Measurements from ENCODE around the gene TACC2.
A peak's percentile ranks its signal among the peaks of the same experiment; 100 is the strongest.

The TACC2 gene

DNA sequence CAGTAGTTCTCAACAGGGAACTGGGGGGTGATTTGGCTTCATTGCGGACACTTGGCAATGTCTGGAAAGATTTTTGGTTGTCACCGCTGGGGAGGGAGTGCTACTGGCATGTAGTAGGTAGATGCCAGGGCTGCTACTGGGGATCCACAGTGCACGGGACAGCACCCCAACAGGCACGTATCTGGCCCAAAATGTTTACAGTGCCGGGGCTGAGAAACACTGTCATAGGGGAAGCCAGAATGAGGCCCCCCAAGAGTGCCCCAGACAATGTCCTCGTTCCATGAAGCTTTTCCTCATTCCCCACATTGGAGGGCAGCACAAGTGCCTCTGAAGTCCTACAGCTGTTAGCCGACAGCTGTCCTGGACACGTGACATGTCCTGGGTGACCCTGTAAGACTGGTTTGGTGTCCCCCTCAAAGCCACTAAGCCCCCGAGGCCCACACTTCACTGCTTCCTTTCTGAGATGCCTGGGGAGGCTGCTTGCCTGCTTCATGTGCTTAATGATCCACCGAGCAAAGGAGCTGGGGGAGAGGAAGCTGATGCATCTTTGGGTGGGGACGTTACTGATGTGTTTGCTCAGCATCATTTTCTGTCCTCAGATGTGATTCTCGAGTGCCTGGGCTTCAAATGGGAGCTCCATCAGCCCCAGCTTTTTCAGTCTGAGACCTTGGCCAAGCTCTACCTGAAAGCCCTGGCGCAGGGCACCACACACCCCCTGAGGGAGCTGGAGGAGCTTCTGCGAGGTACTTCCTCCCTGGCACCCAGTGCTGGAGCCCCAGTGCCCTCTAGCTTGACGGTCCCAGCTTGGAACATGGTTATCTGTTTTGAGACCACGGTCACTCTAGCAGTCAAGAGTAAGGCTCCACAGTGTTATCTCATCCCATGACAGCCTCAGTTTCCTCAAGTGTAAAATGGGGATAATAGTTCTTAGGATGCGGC is 296.8 kb downstream of the TACC2 start:
- no peak for DNase-seq

DNA sequence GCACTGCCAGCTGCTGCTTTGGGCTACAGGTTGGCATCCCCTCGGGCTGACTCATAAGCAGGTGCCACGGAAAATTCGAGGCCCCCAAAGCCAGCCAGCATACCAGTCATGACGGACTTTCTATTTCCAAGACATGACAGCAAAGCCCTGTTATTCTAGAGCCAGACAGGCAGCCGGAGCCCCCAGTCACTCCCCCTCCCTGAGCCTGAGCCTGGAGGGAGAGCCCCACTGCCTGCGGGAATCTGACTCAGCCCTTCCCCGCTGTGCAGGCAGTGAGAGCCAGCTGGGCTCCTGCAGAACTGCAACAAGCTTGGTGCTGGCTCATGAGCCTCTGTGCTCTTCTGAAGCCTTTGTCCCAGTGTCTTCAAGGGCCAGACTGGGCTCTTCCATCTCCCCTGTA is 297.9 kb downstream of the TACC2 start:
- DNase-seq: no peak

DNA sequence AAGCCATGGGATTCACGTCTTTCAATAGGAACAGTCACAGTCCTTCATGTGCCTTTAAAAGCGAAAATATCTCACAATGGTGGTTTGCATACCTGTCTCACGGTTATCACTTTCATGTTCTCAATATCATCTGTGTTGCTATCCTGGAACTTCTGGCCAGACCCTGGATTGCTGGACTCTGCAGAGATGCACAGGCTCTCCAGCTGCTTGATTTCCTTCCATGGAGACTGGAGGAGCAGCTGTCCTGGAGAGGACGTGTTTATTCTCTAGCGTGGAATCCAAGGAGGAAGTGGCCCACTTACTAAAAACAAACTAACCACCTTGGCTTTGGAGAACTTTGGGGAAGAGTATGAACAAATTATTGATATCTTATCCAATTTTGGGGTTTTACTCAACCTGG is 298.6 kb downstream of the TACC2 start:
- DNase-seq: no peak

DNA sequence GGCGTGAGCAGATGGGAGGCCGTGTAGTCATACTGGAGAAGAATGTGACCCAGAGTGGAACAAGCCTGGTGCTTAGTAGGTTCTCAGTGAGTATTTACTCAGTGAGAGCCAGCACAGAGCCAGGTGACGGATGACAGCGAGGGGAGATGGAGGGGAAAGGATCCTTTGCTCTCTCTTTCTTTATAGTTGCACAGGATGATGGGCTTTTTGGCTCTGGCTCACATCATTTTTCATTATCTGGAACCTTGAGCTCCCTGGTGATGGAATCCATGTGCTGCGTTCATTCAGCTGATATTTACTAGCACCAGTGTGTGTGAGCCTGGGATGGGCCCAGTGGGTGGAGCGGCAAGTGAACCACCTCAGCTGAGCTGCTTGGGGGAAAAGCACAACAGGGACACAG is 299.3 kb downstream of the TACC2 start:
- DNase-seq: no peak

DNA sequence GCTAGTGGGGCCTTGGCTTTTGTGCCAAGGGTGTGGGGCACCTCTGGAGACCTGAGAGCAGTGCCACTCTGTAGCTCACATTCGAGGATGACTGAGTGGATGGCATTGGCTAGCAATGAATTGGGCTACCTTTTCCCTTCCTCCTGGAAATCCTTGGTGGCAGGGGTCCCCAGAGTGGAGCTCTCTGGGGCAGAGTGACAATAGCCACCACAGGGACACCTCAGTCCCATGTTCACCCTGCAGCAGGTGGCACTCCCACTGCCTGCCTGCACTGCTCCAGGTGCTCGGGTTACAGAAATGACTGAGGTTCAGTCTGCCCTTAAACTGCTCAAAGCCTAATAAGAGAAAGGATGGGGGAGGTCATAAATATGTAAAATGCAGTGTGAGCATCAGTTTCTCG is 300.0 kb downstream of the TACC2 start:
- DNase-seq: no peak

DNA sequence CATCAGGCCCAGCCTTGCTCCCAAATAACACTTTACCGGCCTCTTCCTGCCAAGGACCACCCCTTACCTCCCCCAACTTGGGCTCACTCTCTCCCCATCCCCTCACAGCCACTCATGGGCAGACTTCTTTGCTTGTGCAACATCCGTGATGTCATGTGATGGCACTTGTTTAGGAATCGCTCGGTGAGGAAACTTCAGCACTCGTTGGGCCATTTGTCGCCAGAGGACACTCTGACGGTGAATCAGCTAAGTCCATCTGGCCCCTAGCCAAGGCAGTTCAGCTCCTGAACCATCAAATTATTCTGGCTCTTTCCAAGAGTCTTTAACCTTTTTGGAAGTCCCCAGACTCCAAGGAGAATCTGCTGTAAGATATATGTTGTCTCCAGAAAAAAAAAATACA is 301.4 kb downstream of the TACC2 start:
- no peak for DNase-seq

DNA sequence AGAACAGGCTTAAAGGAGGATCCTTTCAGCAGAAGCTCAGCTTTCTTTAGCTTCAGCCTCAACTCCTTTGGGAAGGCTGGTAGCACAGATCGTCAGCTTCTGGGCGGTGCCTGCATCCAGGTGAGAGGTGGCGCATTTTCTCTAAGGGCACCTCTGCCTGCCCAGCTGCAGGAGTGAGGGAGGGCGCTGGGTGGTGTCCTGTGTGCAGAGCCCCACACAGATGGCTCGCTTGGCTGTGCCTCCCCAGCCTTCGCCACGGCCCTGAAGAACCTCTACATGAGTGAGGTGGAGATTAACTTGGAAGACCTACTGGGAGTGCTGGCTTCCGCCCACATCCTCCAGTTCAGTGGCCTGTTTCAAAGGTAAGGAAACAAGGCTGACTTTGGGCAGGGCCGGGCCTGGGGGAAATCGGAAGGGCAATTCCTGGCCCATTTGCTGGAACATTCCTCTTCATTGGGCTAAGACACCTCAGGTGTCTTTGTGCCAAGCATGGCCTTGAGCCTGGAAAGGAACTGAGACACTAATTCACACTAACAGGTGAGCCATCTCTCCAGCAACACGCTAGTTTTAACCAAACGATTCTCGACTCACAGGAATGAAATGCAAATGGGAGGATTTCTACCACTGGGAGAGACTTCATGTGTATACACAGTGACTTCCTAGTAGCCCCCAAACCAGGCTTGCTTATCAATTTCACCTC is 302.0 kb downstream of the TACC2 start:
- DNase-seq: no peak

DNA sequence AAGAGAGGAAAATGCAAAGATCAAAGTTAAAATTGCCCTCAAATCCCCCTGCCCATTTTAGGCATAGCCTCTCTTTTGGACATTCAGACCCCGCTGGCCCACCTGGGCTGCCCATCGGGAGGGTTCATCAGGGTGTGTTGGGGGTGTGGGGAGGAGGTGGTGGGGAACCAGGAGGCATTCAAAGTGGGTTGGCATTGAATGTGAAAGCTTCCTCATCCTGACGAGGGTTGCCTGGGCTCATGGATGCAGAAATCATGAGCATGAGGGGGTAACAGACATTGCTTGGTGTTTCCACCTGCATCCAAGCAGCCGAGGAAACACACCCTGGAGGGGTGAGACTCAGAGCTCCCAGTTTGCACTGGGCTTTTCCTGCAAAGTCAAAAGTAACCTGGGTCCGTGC is 302.8 kb downstream of the TACC2 start:
- DNase-seq: no peak

DNA sequence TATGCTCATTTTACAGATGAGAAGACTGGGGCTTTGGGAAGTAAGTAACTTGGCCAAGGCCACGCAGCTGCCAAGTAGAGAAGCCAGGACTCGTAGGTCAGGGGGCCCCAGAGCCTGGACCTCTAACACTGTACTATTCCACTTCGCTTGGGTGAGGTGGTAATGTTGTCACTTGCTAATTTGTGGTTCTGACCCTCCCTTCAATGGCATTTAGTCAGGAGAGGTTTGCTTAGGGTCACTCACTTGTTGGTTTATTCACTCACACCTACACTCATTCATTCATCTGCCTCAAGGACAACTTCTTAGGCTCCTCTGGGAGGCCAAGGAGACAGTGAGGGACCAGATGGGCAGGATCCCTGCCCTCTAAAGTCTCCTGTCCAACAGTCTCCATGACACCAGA is 303.4 kb downstream of the TACC2 start:
- DNase-seq: no peak

DNA sequence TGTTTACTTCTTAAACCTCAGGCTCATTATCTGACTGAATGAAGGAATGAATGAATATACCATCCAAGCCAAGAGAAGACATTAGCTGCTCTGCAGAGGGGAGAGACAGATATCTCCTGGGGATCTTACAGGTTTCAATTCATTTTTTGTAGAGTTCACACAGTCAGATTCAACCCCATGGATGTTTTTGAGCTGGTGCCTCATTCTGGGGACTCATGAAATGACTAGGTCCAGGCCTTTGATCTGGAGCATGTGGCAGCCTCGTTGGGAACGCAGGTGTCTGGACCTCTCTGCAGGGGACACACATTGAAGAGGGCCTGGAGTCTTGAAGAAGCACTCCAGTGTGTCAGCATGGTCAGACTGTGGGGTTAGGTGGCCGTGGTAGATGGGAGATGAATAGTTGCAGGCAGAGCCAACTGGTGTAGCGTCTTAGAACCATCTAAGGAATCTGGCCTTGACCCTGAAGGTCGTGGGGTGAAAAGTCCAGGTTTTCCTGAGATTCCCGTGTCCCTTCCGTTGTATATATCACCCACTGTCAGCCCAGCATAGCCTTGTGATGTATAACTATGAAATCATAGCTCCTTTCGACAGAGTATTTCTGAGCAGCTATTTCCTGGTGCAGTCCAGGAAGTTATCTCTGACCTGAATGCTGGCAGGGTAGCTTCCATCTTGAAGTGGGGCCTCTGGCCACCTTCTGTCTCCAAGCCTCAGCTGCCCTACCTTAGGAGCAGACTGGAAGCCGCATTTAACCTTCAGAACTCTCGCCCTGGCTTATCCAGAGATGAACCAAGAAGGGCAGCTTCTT is 304.4 kb downstream of the TACC2 start:
- no peak for DNase-seq

DNA sequence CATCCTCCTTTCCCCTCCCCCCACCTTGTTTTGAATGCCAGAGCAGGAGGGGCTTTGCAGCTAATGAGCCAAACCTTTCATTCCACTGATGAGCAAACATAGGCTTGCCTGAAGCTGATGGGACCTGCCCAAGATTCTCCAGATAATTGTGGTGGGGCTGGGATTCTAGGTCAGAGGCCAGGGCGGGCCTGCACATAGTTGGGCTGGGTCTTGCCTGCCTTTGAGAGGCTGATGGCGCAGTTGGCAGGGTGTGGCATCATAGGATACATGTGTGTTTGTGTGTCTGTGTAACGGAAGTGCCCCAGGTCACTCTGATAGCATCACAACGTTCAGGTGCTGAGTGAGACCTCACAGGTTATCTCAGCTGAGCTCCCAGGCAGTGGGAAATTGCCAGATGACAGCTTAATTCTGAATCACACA is 305.0 kb downstream of the TACC2 start:
- no peak for DNase-seq

DNA sequence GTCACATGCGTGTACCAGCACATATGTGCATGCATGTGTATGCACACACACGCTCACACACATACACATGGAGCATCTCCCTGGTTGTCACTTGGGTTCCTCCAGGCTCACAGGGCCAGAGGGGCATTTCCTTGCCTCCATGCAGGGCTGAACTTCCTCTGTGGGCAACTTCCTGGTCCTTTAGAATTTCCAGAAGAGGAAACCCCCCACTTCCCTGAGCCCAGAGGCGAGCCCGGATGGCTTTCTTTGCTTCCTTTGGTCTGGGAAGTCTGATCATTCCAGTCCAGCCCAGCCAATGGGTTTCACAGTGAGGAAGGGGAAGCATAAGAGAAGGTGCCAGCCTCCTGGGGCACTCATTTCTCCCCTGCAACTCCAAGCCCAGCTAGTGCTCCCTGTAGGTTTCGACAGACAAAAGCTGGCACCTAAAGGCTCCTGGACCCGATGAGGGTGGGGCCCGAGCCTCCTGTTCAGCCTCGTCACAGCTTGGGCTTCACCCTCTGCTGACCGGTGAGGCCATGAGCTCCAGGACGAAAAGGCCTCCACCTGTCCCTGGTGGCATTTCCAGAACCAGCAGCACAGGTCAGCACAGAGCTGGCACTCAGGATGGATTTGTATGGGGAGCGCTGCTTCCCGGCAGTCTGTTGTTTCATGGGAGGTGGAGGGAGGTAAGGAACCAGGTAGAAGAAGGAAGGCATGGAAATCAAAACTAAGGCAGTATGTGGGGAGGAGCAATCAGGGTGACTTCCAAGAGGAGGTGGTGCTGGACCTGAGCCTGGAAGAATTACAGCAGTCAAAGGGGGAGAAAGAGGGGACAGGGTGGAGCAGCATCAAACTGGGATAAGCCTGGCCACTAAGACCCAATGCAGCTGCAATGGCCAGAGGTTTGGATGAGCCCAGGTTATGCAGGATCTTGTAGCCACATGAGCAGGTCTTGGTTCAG is 305.8 kb downstream of the TACC2 start:
- no peak for DNase-seq

DNA sequence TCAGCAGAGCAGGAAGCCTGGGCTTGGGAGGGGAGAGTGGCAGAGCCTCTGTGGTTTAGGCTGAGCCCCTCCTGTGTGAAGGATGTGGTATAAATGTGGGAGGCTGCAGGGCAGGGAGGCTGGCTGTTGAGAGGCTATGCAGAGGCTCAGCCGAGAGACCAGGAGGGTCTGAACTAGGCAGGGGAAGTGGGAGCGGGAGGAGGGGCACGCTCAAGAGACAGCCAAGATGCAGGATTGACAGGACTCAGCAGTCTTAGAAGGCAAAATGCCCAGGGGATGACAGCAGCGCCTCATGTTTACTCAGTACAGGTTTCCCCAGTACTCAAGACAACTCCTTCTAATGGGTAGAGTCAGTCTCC is 306.5 kb downstream of the TACC2 start:
- no peak for DNase-seq

DNA sequence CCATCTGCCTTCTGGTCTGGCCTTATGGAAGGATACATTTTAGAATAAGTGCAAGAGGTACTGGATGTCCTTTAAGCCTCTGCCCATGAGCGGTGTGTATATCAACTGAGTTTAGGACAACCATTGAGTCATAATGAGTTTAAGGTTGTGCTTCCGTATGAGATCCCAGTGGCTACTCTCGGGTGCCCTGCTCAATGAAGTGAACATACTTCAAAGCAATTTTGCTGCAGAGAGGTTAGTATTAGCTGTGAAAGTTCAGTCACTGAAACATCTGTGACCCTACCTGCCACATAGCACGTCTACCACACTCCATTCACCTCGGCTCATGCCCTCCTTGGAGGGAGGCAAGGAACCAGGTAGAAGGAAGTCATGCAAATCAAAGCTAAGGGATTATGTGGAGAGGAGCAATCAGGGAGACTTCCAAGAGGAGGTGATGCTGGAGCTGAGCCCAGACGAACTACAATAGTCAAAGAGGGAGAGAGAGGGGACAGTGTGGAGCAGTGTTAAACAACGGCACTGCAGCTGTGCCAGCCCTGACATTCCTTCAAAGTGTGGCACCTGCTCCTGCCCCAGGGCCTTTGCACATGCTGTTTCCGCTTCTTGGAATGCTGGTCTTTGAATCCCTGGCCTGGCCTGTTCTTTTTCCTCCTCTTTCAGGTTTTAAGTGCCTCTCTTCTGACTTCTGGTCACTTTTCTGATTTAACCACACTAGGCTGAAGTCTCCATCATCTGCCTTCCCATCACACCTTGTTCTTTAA is 307.6 kb downstream of the TACC2 start:
- DNase-seq: no peak

DNA sequence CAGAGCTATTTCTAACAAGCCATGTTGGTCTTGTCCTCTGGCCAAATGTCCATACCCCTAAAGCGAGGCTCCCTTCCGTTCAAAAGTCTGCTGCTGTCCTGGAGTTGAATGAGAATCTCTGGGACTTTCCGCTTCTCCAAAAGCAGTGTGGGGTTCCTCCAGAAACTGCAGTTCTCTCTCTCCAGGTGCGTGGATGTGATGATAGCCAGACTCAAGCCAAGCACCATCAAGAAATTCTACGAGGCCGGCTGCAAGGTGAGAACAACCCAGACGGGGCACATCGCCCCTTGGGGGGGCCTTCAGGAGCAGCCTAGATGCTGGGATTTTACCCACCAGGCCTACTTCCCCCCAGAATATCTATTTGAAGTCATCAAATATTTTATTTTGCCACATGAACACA is 308.6 kb downstream of the TACC2 start:
- no peak for DNase-seq

DNA sequence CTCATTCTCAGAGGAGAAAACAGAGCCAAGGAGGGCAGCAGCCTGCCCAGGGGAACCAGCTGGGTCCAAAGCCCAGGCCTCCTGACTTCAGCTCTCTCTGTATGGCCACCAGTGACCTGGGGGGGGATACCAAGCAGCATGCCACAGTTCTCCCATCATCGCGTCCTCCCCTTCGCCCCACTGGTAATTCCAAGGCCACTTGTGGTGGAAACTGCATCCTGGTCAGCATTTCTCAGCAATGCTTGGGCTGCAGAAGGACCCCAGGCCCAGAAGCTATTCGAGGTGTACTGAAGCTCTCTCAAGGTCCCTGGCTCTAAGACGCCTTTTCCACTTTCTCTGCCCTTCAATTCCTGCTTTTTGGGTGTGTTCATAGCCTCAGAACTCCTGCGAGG is 309.2 kb downstream of the TACC2 start:
- no peak for DNase-seq

DNA sequence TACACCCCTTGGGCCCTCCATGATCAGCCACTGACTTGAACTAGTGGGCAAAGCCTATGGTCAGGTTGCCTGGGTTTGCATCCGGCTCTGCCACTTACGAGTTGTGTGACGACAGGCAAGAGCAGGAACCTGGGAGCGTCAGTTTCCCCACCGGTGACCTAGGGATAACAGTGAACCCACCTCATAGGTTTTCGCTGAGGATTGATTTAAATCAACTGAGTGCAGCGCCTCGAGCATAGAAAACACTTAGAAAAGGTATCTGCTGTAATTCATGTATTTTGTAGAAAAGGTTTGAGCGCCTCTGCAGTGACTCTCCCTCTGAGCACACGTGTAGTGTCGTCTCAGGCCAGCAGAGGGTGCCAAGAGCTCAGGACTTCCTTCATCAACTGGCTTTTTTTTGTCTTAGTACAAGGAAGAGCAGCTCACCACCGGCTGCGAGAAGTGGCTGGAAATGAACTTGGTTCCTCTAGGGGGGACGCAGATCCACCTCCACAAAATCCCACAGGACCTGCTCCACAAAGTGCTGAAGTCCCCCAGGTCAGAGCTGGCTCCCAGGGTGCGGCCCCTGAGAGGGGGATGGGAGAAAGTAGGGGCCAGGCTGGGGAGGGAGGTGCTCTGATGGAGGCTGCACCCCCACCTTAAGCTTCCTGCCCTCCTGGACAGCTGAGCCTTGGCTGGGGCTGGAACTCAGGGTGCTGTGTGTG is 309.8 kb downstream of the TACC2 start:
- peak; percentile 69 for DNase-seq

DNA sequence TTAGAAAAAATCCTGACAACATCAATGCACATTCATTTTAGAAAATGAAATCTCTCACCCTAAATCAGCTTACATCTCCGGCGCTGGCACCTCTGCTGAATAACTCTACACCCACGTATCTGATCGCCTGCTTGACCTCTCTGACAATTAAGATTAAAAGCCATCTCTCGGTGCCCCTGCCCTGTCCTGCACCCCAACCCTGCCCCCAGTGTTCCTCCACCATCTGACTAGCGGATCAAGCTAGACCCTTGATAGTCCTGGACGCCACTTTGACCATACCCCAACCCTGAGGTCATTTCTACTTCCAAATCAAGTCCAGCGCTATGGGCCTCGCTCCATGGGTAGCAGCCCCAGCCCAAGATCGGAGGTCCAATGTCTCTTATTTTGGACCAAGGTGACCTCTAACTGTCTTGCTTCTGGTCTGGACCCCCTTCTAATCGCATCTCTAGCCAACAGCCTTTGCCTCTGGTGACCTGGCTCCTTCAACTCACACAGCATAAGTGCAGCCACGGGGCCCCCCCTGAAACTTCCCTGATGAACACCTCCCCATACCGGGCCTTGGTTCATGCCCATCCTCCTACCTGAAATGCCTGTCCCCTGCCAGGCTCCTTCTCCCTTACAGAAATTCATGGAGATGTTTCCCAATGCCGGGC is 310.6 kb downstream of the TACC2 start:
- no peak for DNase-seq

DNA sequence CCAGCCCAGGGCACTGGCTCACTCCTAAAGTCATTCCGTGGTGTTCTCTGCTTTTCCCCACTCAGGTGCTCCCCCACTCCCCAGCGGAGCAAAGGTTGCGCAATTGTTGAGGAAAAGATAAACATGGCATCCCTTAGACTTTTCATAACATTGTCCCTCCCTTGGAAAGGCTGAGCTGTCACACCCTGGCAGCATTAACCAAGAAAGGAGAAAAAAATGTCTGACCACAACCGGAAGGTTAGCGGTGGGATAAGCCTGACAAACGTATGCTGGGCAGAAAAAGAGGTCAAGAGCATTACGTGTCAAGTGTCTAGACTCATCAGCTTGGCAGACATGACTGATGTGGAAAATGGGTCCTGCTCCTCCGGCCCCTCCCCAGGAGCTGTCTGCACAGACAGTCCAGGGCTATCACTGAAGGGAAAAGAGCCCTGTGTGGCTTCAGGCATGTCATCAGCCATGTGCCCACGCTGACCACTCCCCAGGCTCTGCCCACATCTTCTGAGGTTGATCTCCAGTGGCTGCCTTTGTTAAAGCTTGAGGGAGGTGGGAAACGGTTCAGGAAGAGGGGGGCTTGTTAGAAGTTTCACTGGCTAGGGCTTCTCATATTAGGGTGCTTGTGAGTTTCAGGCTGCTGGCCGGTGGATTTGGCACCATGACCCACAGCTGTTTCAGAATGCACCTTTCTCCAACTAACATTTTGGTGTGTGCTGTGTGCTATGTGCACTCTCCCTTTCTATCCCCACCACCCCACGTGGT is 312.3 kb downstream of the TACC2 start:
- DNase-seq: no peak

DNA sequence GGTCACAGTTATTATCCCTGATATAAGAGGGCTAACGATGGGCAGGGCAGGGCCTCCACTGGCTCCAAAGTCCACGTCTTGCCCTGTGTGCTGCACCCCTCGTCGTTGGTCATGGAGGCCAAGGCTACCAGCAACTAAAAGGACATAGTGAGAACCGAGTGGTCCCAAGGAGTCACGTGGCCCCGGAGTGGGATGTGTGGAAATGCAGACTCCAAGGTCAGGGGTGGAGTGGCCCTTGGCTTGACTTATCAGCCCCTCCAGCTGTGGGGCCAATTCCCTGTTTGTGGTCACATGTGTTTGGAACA is 312.8 kb downstream of the TACC2 start:
- no peak for DNase-seq
